ENCODE results near the gene CHST11. TPM values are rescaled to one million over a fixed set of nuclear protein-coding genes. Genes with fewer than 3 reads are reported as not detected.

CHST11 gene
- total and polyA plus RNA-seq, 2 of the 4 experiments (the other 2 are of a cell fraction) = 1.4 to 2.7 TPM

DNA sequence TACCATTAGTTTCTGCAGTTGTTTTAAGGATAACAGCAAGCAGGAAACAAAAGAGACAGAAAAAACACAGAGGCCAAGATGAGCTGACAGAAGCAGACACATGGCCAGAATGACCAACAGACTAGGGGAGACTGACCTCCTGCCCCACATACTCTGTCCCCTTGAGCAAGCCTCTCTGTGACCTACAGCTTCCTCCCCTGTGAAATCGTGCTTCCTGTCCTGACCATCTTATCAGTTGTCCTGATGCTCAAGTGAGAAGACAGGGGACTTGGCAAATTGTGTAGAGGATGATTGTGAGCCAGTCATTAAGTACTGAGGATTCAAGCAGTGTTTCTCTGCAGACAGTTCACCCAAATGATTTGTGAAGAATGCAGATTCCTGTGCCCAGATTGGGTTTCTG lies 272.3 kb downstream of the CHST11 start:
- dilution Hi-C loops (cut with HindIII; ENCODE audit: low sequenced_read_pairs, unreplicated experiment) = no loop called here

More for the DNA sequence above, 272.3 kb downstream of the CHST11 start:
- Histone ChIP-seq H3K27ac (ENCODE audit: insufficient read depth, low read length) (no peak overlapping the region), H2BK15ac (ENCODE audit: low read depth, low read length) (no peak overlapping the region), H3K14ac (replicated peaks; ENCODE audit: low read depth, low read length) (no peak overlapping the region), H2BK20ac (ENCODE audit: low read depth, low read length) (no peak overlapping the region), H3K4me3 (ENCODE audit: insufficient read depth, low read depth, low read length) (no peak overlapping the region), H3K56ac (ENCODE audit: extremely low read depth, insufficient read depth, low read length) (no peak overlapping the region), H3K27me3 (ENCODE audit: control insufficient read depth, insufficient read depth, low read length) (peaks cover 32% of the 10 kb centered on the region), H3K4ac (ENCODE audit: low read depth, low read length) (no peak overlapping the region), H3K9me3 (ENCODE audit: control insufficient read depth, insufficient read depth, low read length) (no peaks in the 10 kb centered on the region), H4K8ac (ENCODE audit: low read depth in 2 of 2, low read length in 2 of 2) (no peak overlapping the region), H3K9ac (ENCODE audit: low read depth, low read length) (no peak overlapping the region), H3K9me1 (ENCODE audit: insufficient read depth, low read length) (no peaks in the 10 kb centered on the region; the same call in 1 of the 2 replicates), H2AFZ (replicated peaks; ENCODE audit: low read length, poor library complexity) (no peak overlapping the region), H3K79me1 (ENCODE audit: low read depth in 1 of 2, low read length in 2 of 2) (no peaks in the 10 kb centered on the region), H3K4me2 (ENCODE audit: low read depth, low read length) (no peak overlapping the region), H2BK120ac (ENCODE audit: low read depth, low read length) (no peak overlapping the region), H4K91ac (ENCODE audit: insufficient read depth, low read depth, low read length) (no peak overlapping the region), H4K20me1 (ENCODE audit: insufficient read depth, low read length) (no peaks in the 10 kb centered on the region), H2AK9ac (replicated peaks; ENCODE audit: low read depth, low read length, poor library complexity) (no peak overlapping the region), H3K23ac (ENCODE audit: low read depth, low read length) (no peak overlapping the region), H4K5ac (ENCODE audit: low read depth, low read length) (no peak overlapping the region), H3K36me3 (ENCODE audit: control insufficient read depth, insufficient read depth, low read length) (no peaks in the 10 kb centered on the region), H2AK5ac (ENCODE audit: low read depth, low read length) (no peak overlapping the region), H2BK5ac (ENCODE audit: low read depth, low read length, poor library complexity, severe bottlenecking) (no peak overlapping the region), H3K4me1 (ENCODE audit: control insufficient read depth, insufficient read depth, low read length) (no peaks in the 10 kb centered on the region), H3K18ac (ENCODE audit: low read depth, low read length) (no peak overlapping the region)
- ChIA-PET POLR2A (ENCODE audit: unreplicated experiment) (interaction anchor here (0.8 kb wide), 1 partner anchor 10 kb away, joined by 3 read pairs; no protein-coding TSS in a partner anchor), CTCF (no interaction called here)
- WGBS, 2 experiments (ENCODE audit: extremely low coverage in 2 of 2, insufficient read length in 1 of 2) = no CpG with 5 or more reads among the region's 1 CpG
- no peak for ATAC-seq (ENCODE audit: low read depth)
- TF ChIP-seq RFX5 (IDR thresholded peaks at IDR 0.05; ENCODE audit: low read depth, low read length) (no peak), RCOR1 (IDR thresholded peaks at IDR 0.05; ENCODE audit: insufficient replicate concordance, low read length) (no peak), SMC3 (IDR thresholded peaks at IDR 0.05; ENCODE audit: low read depth, low read length) (no peak), MXI1 (IDR thresholded peaks at IDR 0.05; ENCODE audit: borderline replicate concordance, low read depth, low read length) (no peak), FOS (IDR thresholded peaks at IDR 0.05; ENCODE audit: low read depth, low read length) (no peak)
- TF ChIP-seq, protein P1, sequence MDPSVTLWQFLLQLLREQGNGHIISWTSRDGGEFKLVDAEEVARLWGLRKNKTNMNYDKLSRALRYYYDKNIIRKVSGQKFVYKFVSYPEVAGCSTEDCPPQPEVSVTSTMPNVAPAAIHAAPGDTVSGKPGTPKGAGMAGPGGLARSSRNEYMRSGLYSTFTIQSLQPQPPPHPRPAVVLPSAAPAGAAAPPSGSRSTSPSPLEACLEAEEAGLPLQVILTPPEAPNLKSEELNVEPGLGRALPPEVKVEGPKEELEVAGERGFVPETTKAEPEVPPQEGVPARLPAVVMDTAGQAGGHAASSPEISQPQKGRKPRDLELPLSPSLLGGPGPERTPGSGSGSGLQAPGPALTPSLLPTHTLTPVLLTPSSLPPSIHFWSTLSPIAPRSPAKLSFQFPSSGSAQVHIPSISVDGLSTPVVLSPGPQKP (IDR thresholded peaks at IDR 0.05; ENCODE audit: borderline replicate concordance, low read depth, low read length) = no peak
- TF ChIP-seq, protein P2, sequence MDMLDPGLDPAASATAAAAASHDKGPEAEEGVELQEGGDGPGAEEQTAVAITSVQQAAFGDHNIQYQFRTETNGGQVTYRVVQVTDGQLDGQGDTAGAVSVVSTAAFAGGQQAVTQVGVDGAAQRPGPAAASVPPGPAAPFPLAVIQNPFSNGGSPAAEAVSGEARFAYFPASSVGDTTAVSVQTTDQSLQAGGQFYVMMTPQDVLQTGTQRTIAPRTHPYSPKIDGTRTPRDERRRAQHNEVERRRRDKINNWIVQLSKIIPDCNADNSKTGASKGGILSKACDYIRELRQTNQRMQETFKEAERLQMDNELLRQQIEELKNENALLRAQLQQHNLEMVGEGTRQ (IDR thresholded peaks at IDR 0.05; ENCODE audit: low read depth, low read length) = no peak
- BruUV-seq (replicated peaks) = no TSS peak
- DNase-seq = no peak
- in situ Hi-C loops (cut with MboI; ENCODE audit: low sequenced_read_pairs) = no loop called here
- intact Hi-C loops (cut with micrococcal nuclease) = no loop called here
